Ectodermal cell (in vitro differentiated cells): Measurements from ENCODE around the gene BCAM. TPM values are rescaled to one million over a fixed set of nuclear protein-coding genes. Genes with fewer than 3 reads are reported as not detected.
"Not testable (repeated sequence)": the region's sequence is repeated elsewhere in the genome, so short reads cannot be mapped to it uniquely, and the experiment has no call there.

Experiments
- H3K27ac ChIP-seq: 2 replicates; pipeline ENCODE4 v1.7.0; 2013; ENCODE audit warnings: mild to moderate bottlenecking, low read depth, low read length; ENCODE audit not compliant: insufficient read depth, poor library complexity, severe bottlenecking
- H3K27me3 ChIP-seq: 2 replicates; pipeline ENCODE4 v1.7.0; 2013; ENCODE audit warnings: mild to moderate bottlenecking, low read length; ENCODE audit not compliant: insufficient read depth, control insufficient read depth, poor library complexity, severe bottlenecking
- H3K36me3 ChIP-seq: one replicate; pipeline ENCODE4 v1.7.0; 2013; ENCODE audit warnings: low read length; ENCODE audit not compliant: control insufficient read depth, insufficient read depth
- H3K4me1 ChIP-seq: one replicate; pipeline ENCODE4 v1.7.0; 2013; ENCODE audit warnings: low read length; ENCODE audit not compliant: control insufficient read depth, insufficient read depth
- H3K4me3 ChIP-seq: 2 replicates; pipeline ENCODE4 v1.7.0; 2013; ENCODE audit warnings: low read depth, low read length, control low read depth; ENCODE audit not compliant: insufficient read depth
- H3K9me3 ChIP-seq: 2 replicates; pipeline ENCODE4 v1.7.0; 2013; ENCODE audit warnings: mild to moderate bottlenecking, low read length, moderate library complexity; ENCODE audit not compliant: control insufficient read depth
- WGBS, 2 experiments: methylation state at CpG; one replicate each; pipeline ENCODE4 v1.1.7; 2013; ENCODE audit warnings: missing lambda C conversion rate in 2 of 2; 5-methylcytosine and 5-hydroxymethylcytosine counted together
- polyA plus RNA-seq, 4 experiments: library from polyadenylated mRNA; stranded (reverse); fragments of 50-300 nt; gene quantifications; one replicate each; pipeline ENCODE4 v1.2.3, GENCODE V29; 2013

BCAM gene
- 35.1 TPM for polyA plus RNA-seq (2013, experiment 1 of 4)
- 37.3 TPM for polyA plus RNA-seq (2013, experiment 2 of 4)
- polyA plus RNA-seq (2013, experiment 3 of 4), result 31.1 TPM
- polyA plus RNA-seq (2013, experiment 4 of 4), result 32.4 TPM

GRCh38 chr19:44808463-44809371 is at the start of gene BCAM:
Gene BCAM, plus strand, starts transcription at chr19:44809103. Its CDS starts 22 bp downstream, at chr19:44809125.
- H3K36me3 ChIP-seq, result no peaks in the 10 kb centered on the region
- WGBS, 2 experiments, result 1 to 2% methylated on average over 59 of the region's 59 CpGs
- H3K27ac ChIP-seq, result no peak within 1 kb of the TSS
- H3K4me3 ChIP-seq, result peak within 1 kb of the TSS; percentile 47
- peaks cover 24% of the 10 kb centered on the region for H3K4me1 ChIP-seq
- H3K9me3 ChIP-seq, result no peaks in the 10 kb centered on the region
- peaks cover 6% of the 10 kb centered on the region for H3K27me3 ChIP-seq

GRCh38 chr19:44762038-44762437 is 46.9 kb upstream of the BCAM start:
- Histone ChIP-seq H3K27ac (no peak overlapping the region), H3K4me3 (no peak overlapping the region), H3K36me3 (no peaks in the 10 kb centered on the region), H3K9me3 (no peaks in the 10 kb centered on the region), H3K4me1 (no peaks in the 10 kb centered on the region), H3K27me3 (peaks cover 24% of the 10 kb centered on the region)
- WGBS, 2 experiments, result 83 to 85% methylated on average over 8 of the region's 8 CpGs

- Histone ChIP-seq H3K36me3 (no peaks in the 10 kb centered on the region), H3K4me1 (no peaks in the 10 kb centered on the region), H3K9me3 (no peaks in the 10 kb centered on the region), H3K4me3 (no peak overlapping the region), H3K27me3 (no peaks in the 10 kb centered on the region), H3K27ac (no peak overlapping the region)
- WGBS, 2 experiments, result 90 to 91% methylated on average over 22 of the region's 22 CpGs
These were observed 43.6 kb upstream of the BCAM start for GRCh38 chr19:44765033-44765948.

GRCh38 chr19:44765949-44766335 is 43.0 kb upstream of the BCAM start:
- no peaks in the 10 kb centered on the region for H3K9me3 ChIP-seq
- H3K36me3 ChIP-seq, result no peaks in the 10 kb centered on the region
- 88 to 89% methylated on average over 3 of the region's 3 CpGs for WGBS, 2 experiments
- H3K4me3 ChIP-seq, result no peak overlapping the region
- H3K27ac ChIP-seq, result no peak overlapping the region
- no peaks in the 10 kb centered on the region for H3K27me3 ChIP-seq
- no peaks in the 10 kb centered on the region for H3K4me1 ChIP-seq

- Histone ChIP-seq H3K9me3 (no peaks in the 10 kb centered on the region), H3K4me3 (no peak overlapping the region), H3K36me3 (no peaks in the 10 kb centered on the region), H3K4me1 (no peaks in the 10 kb centered on the region), H3K27me3 (no peaks in the 10 kb centered on the region), H3K27ac (no peak overlapping the region)
- WGBS, 2 experiments, result 84 to 89% methylated on average over 11 of the region's 11 CpGs
These were observed 41.4 kb upstream of the BCAM start for GRCh38 chr19:44767295-44768180.

GRCh38 chr19:44770550-44771257 is 38.2 kb upstream of the BCAM start:
- Histone ChIP-seq H3K27ac (no peak overlapping the region), H3K9me3 (no peaks in the 10 kb centered on the region), H3K4me1 (no peaks in the 10 kb centered on the region), H3K27me3 (no peaks in the 10 kb centered on the region), H3K36me3 (no peaks in the 10 kb centered on the region), H3K4me3 (no peak overlapping the region)
- 23 to 24% methylated on average over 13 of the region's 15 CpGs for WGBS, 2 experiments

- H3K4me1 ChIP-seq, H3K27me3 ChIP-seq, H3K4me3 ChIP-seq, H3K9me3 ChIP-seq, H3K27ac ChIP-seq, H3K36me3 ChIP-seq: not testable (repeated sequence)
- 90 to 93% methylated on average over 18 of the region's 18 CpGs for WGBS, 2 experiments
These were observed 36.8 kb upstream of the BCAM start for GRCh38 chr19:44772144-44772543.

GRCh38 chr19:44772959-44773358 is 35.9 kb upstream of the BCAM start:
- no peaks in the 10 kb centered on the region for H3K9me3 ChIP-seq
- no peaks in the 10 kb centered on the region for H3K4me1 ChIP-seq
- no peak overlapping the region for H3K27ac ChIP-seq
- H3K36me3 ChIP-seq, result no peaks in the 10 kb centered on the region
- 93 to 95% methylated on average over 3 of the region's 3 CpGs for WGBS, 2 experiments
- H3K4me3 ChIP-seq, result no peak overlapping the region
- H3K27me3 ChIP-seq, result peaks cover 10% of the 10 kb centered on the region

GRCh38 chr19:44775676-44776240 is 33.1 kb upstream of the BCAM start:
- WGBS, 2 experiments, result 94 to 96% methylated on average over 6 of the region's 6 CpGs
- Histone ChIP-seq H3K4me3 (no peak overlapping the region), H3K36me3 (no peaks in the 10 kb centered on the region), H3K9me3 (no peaks in the 10 kb centered on the region), H3K27ac (no peak overlapping the region), H3K4me1 (no peaks in the 10 kb centered on the region), H3K27me3 (peaks cover 12% of the 10 kb centered on the region)
